Stimulated activated naive CD4-positive, alpha-beta T cell treated with Interleukin-2 at 50 U/mL for 16 hours (primary cell): ENCODE measurements around the gene KIF3B.
"Not testable (repeated sequence)": the region's sequence is repeated elsewhere in the genome, so short reads cannot be mapped to it uniquely, and the experiment has no call there.

Experiments
- DNase-seq: peaks from one replicate; lab custom pipeline; 2025; lab: John Stamatoyannopoulos, UW

Gene KIF3B

GRCh38 chr20:32330555-32330897, 53.1 kb downstream of the KIF3B start:
- DNase-seq, result no peak

- no peak for DNase-seq
Measured at GRCh38 chr20:32332614-32333013, 55.2 kb downstream of the KIF3B start.

GRCh38 chr20:32333181-32333987, 55.9 kb downstream of the KIF3B start:
- peak; percentile 51 for DNase-seq

GRCh38 chr20:32333988-32334885, 56.8 kb downstream of the KIF3B start:
- DNase-seq, result peak; percentile 65

- DNase-seq, result no peak
Measured at GRCh38 chr20:32336918-32337347, 59.5 kb downstream of the KIF3B start.

- no peak for DNase-seq
Measured at GRCh38 chr20:32337937-32338661, 60.6 kb downstream of the KIF3B start.

- no peak for DNase-seq
Measured at GRCh38 chr20:32338665-32339064, 61.2 kb downstream of the KIF3B start.

GRCh38 chr20:32339116-32339515, 61.7 kb downstream of the KIF3B start:
- DNase-seq, result no peak

- not testable (repeated sequence) for DNase-seq
Measured at GRCh38 chr20:32341053-32341452, 63.6 kb downstream of the KIF3B start.

- DNase-seq, result no peak
Measured at GRCh38 chr20:32343439-32343838, 66.0 kb downstream of the KIF3B start.

GRCh38 chr20:32344835-32345506, 67.5 kb downstream of the KIF3B start:
- no peak for DNase-seq

- no peak for DNase-seq
Measured at GRCh38 chr20:32348207-32348606, 70.8 kb downstream of the KIF3B start.

GRCh38 chr20:32350421-32350820, 73.0 kb downstream of the KIF3B start:
- DNase-seq, result no peak

- DNase-seq, result no peak
Measured at GRCh38 chr20:32352121-32352720, 74.8 kb downstream of the KIF3B start.

- no peak for DNase-seq
Measured at GRCh38 chr20:32353848-32354496, 76.5 kb downstream of the KIF3B start.

- no peak for DNase-seq
Measured at GRCh38 chr20:32354592-32355416, 77.4 kb downstream of the KIF3B start.

- DNase-seq, result no peak
Measured at GRCh38 chr20:32355417-32355841, 78.0 kb downstream of the KIF3B start.

GRCh38 chr20:32355907-32356621, 78.6 kb downstream of the KIF3B start:
- not testable (repeated sequence) for DNase-seq
